ENCODE data around the gene DCAF8L1.
"Not testable (repeated sequence)": the region's sequence is repeated elsewhere in the genome, so short reads cannot be mapped to it uniquely, and the experiment has no call there.

DNA sequence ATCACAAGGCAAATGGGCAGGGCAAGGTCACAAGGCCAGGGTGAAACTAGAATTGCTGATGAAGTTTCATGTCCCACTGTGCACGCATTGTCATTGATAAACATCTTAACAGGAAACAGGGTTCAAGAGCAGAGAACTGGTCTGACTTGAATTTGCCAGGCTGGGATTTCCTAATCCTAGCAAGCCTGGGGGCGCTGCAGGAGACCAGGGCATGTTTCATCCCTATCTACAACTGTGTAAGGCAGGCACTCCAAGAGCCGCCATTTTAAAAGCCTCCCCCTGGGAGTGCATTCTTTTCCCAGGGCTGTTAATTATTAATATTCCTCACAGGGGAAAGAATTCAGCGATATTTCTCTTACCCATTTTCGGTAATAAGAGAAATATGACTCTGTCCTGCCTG lies 15.9 kb downstream of the DCAF8L1 start:
- not testable (repeated sequence) for TF ChIP-seq POLR2AphosphoS5 (IDR thresholded peaks at IDR 0.05; ENCODE audit: insufficient read depth, low read depth, low read length); POLR2A (IDR thresholded peaks at IDR 0.05; ENCODE audit: low read depth, low read length); EZH2 (IDR thresholded peaks at IDR 0.05; ENCODE audit: borderline replicate concordance, low read depth, low read length, severe bottlenecking)
- TF ChIP-seq, protein P1, sequence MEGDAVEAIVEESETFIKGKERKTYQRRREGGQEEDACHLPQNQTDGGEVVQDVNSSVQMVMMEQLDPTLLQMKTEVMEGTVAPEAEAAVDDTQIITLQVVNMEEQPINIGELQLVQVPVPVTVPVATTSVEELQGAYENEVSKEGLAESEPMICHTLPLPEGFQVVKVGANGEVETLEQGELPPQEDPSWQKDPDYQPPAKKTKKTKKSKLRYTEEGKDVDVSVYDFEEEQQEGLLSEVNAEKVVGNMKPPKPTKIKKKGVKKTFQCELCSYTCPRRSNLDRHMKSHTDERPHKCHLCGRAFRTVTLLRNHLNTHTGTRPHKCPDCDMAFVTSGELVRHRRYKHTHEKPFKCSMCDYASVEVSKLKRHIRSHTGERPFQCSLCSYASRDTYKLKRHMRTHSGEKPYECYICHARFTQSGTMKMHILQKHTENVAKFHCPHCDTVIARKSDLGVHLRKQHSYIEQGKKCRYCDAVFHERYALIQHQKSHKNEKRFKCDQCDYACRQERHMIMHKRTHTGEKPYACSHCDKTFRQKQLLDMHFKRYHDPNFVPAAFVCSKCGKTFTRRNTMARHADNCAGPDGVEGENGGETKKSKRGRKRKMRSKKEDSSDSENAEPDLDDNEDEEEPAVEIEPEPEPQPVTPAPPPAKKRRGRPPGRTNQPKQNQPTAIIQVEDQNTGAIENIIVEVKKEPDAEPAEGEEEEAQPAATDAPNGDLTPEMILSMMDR (IDR thresholded peaks at IDR 0.05; ENCODE audit: extremely low read depth in 1 of 2, insufficient read depth in 1 of 2, low read depth in 1 of 2, low read length in 2 of 2), result not testable (repeated sequence)
- TF ChIP-seq, protein P2, sequence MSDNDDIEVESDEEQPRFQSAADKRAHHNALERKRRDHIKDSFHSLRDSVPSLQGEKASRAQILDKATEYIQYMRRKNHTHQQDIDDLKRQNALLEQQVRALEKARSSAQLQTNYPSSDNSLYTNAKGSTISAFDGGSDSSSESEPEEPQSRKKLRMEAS (IDR thresholded peaks at IDR 0.05; ENCODE audit: insufficient read depth, insufficient read length), result not testable (repeated sequence)
